GM18520 (cell line): Measurements from ENCODE around the gene PRELID2.
"Not testable (repeated sequence)": the region's sequence is repeated elsewhere in the genome, so short reads cannot be mapped to it uniquely, and the experiment has no call there.

Experiments used
- ATAC-seq: cut with Tn5 transposase; IDR thresholded peaks from one replicate; pipeline ENCODE4 v1.9.1; 2021; ENCODE audit not compliant: unreplicated experiment

Gene PRELID2

GRCh38 chr5:145840458-145841132 lies 5.5 kb upstream of the PRELID2 start:
- ATAC-seq, result no peak

- no peak for ATAC-seq
Measured at GRCh38 chr5:145838276-145838675, 3.1 kb upstream of the PRELID2 start.

- not testable (repeated sequence) for ATAC-seq
Measured at GRCh38 chr5:145836241-145836640, 1.1 kb upstream of the PRELID2 start.

GRCh38 chr5:145835848-145836239 lies 702 bp upstream of the PRELID2 start:
- ATAC-seq, result no peak

GRCh38 chr5:145834554-145834916 lies 607 bp downstream of the PRELID2 start:
- no peak for ATAC-seq

- ATAC-seq, result no peak
Measured at GRCh38 chr5:145833631-145834200, 1.4 kb downstream of the PRELID2 start.

DNA sequence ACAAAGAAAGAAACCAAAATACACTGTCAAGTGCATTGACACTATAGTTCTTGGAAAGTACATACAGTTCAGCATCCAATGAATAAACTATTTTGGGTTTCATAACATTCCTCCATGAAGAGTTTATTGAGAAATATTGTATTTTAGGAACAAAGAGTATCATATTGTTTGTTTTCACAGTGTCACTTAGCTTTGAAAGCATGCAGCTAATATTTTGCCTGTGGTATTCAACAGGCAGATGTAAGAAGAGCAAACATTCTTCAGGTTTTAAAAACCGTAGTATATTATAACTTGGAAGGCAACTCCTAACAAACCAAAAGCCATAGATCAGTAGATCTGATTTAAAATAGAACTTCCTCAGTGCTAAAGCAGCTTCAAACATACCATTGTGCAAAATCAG lies 4.5 kb downstream of the PRELID2 start:
- no peak for ATAC-seq

DNA sequence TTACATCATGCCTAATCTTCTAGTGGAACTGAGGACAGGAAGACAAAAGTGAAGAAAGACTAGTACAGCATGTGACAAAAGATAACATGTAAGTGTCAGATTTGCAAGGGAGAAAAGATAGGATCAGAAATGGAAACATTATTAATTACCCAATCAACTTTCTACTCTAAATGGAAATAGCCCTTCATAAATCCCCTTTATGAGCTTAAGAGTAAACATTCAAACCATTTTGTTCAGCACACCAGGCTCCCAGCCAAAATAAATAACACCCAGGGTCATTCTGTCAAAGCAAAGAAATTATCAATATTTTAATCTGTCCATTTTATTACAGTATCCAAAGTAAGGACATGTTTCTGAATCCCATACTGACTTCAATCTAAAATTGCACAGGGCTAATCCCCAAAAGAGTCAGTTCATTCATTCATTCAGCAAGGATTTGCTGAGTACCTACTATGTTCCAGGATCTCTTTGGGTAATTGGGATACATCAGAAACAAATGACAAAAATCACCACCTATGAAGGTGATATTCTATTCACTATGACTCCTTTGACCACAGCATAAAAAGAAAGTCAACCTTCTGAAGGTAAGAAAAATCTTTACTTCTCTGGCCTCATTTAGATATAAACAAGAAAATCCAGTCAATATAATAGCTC lies 5.3 kb downstream of the PRELID2 start:
- no peak for ATAC-seq

DNA sequence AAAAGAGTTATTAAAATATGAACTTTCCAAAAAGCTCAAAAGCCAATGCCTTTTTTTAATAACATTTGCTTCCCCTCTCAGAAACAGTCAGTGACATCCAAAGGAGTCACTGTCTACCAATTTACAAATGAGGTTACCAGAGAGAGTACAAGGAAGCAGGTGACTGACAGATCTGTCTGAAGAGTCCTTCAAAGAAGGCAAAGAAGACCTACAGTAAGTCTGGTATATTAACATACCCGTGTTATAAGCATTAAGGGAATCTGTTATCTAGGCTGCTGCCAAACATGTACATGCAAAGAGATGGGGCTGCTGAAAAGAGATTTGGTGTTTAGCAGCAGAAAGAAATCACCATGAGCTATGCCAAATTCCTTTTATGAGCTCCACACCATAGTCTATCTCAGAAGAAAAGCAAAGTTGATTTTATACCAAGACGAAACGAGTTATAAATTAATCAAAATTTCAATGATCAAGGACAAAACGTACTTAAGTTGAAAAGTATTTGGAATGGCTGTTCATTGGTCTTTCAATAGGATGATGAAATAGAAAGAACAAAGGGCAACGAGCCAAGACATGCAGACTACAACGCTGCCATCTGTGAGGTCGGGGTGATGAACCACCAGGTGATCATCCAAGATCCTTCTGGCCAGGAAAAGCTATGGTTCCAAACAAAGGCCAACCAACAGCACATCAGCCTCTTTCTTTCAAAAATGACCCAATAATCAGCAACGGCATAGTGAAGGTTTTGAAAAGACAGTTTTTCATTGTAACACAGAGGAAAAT lies 8.1 kb downstream of the PRELID2 start:
- no peak for ATAC-seq

GRCh38 chr5:145825751-145826180 lies 9.4 kb downstream of the PRELID2 start:
- ATAC-seq, result no peak

DNA sequence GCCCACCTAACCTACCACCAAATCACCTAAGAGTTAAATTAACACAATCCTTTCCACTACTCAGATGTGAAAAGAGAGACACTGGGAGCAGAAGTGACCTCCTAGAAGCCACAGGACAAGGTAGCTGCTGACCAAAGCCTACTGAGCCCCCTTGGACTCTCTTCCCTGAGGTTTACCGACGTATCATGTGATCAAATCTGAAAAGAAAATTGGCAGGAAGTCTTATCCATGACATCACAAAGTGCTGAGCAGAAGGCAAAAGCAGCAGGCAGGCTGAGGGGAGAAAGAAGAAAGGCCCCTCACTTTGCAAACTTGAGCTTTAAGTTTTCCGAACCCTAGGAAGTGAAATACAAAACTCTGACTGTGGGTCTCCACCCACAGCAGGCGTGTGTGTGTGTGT lies 11.1 kb downstream of the PRELID2 start:
- ATAC-seq, result no peak

DNA sequence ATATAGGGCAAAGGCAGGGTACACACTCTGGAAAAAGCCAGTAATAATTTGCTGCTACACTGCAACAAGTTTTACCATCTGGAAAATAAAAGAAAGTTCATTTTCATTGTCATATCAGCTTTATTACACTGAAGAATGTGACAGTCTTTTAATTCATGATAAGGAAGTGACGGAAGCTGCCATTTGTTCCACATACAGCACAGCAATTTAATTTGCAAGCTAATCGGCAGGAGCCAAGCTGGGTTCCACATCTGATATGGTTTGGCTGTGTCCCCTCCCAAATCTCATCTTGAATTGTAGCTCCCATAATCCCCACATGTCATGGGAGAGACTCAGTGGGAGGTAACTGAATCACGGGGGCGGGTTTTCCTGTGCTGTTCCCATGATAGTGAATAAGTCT lies 16.5 kb downstream of the PRELID2 start:
- no peak for ATAC-seq

- ATAC-seq, result no peak
Measured at GRCh38 chr5:145812877-145813276, 22.3 kb downstream of the PRELID2 start.

DNA sequence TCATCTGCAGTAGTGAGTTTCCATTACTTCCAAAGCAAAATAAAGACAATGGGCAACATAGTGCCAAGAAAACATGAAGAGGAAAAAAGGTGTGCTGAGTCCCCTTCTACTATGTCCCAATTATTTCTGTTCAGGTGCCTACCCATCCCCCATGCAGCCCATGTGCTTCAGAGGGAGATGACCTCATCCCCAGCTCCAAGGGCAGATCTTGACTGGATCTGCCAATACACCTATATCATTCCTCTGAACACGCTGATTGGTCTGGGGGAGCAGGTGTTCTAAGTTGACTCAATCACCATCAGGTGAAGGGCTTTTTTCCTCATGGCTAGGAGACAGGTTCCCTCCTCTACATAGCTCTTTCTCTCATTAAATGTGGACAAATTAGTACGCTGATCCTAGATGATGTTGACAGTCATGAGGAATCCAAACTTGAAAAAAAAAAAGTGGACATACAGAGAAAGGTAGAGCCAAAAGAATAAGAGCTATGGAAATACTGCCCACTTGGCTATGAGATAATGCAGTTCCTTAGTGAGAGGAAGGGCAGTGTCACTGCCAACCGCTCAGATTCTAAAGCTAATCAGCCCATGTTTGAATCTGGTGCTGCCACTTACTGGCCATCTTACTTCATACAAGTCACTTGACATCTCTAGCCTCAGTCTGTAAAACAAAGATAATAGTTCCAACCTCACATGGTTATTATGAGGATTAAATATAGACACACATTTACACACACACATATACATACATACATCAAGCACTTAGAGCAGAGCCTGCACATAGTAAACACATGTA lies 23.1 kb downstream of the PRELID2 start:
- no peak for ATAC-seq

DNA sequence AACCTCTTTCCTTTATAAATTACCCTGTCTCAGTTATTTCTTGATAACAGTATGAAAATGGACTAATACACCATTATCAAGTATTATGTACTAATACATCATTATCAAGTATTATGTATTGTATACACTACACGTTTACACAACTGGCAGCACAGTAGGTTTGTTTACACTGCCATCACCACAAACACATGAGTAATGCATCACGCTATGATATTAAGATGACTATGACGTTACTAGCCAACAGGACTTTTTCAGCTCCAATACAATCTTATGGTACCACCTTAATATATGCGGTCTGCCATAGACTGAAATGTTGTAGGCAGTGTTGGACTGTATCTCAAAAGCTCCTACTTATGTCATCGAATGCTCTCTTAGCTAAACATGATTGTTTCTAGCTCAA lies 28.2 kb downstream of the PRELID2 start:
- ATAC-seq, result no peak

DNA sequence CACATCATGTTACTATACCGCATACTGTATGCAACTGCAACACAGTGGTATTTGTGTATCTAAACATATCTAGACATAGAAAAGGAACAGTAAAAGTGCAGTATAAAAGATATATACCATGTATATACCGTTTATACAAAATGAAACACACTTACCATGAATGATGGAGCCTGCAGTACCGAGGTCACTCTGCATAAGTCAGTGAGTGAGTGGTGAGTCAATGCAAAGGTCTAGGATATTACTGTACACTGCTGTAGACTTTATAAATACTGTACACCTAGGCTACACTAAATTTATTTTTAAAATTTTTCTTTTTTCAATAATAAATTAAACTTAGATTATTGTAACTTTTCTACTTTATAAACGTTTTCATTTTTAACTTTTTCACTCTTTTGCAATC lies 29.3 kb downstream of the PRELID2 start:
- ATAC-seq, result no peak

DNA sequence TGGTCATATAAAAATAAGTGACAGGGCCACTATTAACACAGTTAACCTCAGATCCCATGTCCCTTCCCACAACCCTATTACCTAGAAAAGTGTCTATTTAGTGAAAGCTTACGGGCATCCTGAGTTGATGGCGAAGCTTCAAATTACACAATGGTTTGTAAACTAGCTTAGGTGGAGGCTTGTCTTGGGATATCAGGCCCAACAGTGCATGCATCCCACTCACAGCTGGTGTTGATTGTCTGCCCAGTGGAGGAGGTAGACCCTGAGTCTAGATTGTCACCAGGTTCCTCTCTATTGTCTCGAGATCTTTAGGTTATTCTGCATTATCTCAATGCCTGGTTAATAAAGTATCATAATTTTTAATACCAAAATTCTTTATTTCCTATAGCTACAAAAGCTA lies 30.4 kb downstream of the PRELID2 start:
- no peak for ATAC-seq

DNA sequence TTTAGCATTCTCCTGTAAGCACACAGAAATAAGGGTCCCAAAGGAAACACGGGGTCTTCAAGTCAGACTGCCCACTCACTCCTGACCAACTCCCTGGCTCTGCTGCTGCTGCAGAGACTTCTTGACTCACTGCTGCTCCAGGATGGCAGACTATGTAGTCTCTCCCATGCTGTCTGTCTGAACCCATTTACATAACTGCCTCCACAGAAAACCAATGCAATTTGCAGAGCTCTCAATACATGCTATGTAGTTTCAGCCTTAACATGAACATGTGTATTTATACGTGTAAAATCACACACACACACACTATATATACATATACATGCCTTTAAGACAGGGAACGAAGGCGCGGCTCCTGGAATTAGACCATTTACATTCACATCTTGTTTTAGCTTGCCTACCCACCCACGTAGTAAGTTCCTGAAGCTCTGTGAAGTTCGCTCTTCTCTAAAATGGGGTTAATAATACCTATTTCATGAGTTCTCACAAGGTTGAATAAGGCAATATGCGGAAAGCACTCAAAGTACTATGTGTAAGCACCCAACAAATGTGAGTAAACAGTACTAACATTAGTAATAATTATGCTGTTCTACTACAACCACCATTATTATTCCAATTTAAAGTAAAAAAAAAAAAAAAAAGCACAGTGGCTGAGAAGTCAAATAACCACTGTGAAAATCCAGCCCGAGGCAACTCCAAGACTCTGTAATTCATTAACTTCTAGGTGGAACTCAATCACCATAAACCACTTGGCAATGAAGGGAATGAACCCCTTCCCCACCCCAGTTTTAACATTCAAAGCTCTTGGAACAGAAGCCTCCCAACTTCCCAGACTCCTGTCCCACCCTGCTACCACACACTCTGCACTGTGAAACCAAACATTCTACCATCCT lies 31.8 kb downstream of the PRELID2 start:
- no peak for ATAC-seq

DNA sequence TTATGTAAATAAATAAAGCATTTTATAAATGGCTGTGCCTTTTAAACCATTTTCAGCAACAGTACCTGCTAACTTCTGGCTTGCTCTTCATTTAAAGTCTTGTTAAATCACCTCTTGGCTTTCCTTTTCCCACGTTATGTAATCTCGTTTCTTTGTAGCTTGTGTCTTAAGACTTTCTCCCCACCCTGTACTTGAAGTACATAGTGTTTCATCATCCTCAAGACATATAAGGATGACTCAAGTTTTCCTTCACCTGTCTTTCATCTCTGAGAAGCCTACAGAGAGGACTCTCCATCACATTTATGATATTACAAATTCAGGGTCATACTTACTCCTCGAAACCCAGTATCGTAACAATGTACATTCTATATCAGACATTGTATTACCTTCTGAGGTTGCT lies 33.9 kb downstream of the PRELID2 start:
- no peak for ATAC-seq

DNA sequence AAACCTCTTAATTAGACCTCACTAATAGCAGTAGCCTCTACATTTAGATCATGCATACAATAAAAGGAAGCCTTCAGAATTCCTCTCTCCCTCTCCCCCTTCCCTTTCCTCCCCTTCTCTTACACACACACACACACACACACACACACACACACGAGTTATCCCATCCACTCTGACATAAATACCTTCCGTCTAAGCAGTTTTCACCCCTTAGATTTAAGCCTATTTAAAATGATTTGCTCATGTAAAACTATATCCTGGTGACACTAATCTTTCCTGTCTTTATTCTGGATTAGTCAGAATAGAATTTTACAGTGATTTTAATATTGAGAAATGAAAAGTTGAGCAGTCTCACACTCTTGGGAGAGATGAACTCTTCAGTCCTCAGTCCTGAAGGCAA lies 35.0 kb downstream of the PRELID2 start:
- no peak for ATAC-seq
